Measurements from ENCODE around the gene CDH19.

GRCh38 chr18:66638856-66639629 lies 35.2 kb upstream of the CDH19 start:
- TF ChIP-seq CTCF (conservative IDR thresholded peaks at IDR 0.05 in 1 of 2, IDR thresholded peaks at IDR 0.05 in 1 of 2; ENCODE audit: extremely low read depth in 1 of 2, insufficient read depth in 1 of 2, low read depth in 1 of 2, low read length in 2 of 2) (no peak), EZH2 (IDR thresholded peaks at IDR 0.05; ENCODE audit: borderline replicate concordance, low read length) (no peak)

Measured in mammary epithelial cell (primary cell).